A204.1 (cell line): ENCODE measurements around the gene DEFB123.

Experiments
- FAIRE-seq: peaks from 2 replicates; lab custom pipeline; 2012; peaks lifted over from hg19 to GRCh38; lab: Jason Lieb, UNC

The DEFB123 gene

GRCh38 chr20:31474097-31474436 lies 33.6 kb downstream of the DEFB123 start:
- FAIRE-seq = no peak

GRCh38 chr20:31474758-31475427 lies 34.5 kb downstream of the DEFB123 start, which contains the start of the genes DEFB124 and REM1:
TSS of gene DEFB124 (minus strand) at chr20:31475127. CDS start at chr20:31473013, 2,114 bp downstream.
TSS of gene REM1 (plus strand) at chr20:31475288. CDS start at chr20:31476446, 1,158 bp downstream.
- FAIRE-seq = no peak

- FAIRE-seq = no peak
Measured at GRCh38 chr20:31475472-31476293, 35.3 kb downstream of the DEFB123 start.

DNA sequence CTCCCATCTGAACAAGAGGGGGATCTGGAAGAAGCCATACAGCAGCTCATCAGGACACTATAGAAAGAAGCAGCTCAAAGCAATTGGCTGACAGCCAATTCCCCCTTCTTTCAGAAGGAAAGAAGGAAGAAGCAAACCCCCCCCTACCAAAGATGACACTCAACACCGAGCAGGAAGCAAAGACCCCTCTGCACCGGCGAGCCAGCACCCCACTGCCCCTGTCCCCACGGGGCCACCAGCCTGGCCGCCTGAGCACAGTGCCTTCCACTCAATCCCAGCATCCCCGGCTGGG lies 35.8 kb downstream of the DEFB123 start:
- no peak for FAIRE-seq

GRCh38 chr20:31476643-31477215 lies 36.3 kb downstream of the DEFB123 start:
- no peak for FAIRE-seq

GRCh38 chr20:31484001-31484400 lies 43.6 kb downstream of the DEFB123 start:
- no peak for FAIRE-seq

- FAIRE-seq = no peak
Measured at GRCh38 chr20:31485450-31486339, 45.3 kb downstream of the DEFB123 start.

GRCh38 chr20:31488115-31488514 lies 47.7 kb downstream of the DEFB123 start:
- no peak for FAIRE-seq

GRCh38 chr20:31489152-31489551 lies 48.7 kb downstream of the DEFB123 start:
- no peak for FAIRE-seq

- FAIRE-seq = no peak
Measured at GRCh38 chr20:31490752-31491151, 50.3 kb downstream of the DEFB123 start.

- FAIRE-seq = no peak
Measured at GRCh38 chr20:31494131-31494530, 53.7 kb downstream of the DEFB123 start.

DNA sequence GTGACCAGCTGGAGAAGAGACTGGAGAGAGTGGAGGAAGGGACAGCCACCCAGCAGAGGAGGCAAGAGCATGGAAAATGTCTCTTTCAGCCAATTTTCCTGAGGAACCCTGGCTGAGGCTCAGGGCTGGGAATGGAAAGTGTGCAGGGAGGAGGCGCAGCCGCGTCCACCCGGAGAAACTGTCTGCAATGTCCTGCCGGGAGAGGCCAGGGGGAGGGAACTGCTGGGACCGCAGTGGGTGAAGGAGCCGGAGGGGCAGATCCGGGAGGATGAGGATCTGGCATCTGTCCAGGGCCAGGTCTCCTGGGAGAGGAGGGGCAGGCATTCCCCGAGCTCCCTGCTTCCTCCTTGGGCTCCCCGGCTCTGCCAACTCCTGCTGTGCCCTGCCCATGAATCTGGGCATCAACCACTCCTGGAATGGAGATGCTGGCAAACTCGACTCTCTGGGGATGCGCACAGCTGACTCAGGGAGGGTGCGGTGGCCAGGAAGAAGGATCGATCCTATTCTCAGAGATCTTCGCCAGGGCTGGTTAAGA lies 56.4 kb downstream of the DEFB123 start:
- FAIRE-seq = no peak

DNA sequence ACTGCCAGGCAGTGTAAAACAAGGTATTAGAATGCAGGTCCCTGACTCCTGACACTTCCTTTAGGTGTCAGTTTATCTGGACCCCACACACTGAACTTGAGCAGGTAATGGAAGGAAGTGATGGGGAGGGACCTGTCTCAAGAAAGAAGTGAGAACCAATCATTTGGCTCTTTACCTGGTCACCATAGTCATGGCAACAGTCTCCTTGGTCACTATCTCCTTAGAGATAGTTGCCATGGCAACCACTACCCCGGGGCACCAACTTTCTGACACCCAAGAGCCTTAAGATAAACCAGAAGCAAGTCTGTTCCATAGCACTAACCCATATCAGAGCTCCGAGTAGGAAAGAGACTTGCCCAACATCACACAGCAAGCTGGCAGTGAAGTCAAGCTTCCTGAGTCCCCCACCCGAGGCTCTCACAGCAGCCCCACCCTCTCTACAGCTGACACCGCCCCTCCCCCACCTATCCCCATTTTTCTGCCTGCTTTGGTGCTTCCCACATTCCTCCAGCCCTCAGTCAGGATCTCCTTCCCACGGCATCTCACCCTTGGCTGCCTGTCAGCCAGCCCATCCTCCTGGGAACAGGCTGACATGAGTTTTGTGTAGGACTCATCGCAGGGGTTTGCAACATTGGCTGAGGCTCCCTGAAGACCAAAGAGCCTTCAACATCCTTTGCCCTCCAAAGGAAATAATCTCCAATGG lies 57.6 kb downstream of the DEFB123 start:
- FAIRE-seq = no peak
